ENCODE results near the gene CAPNS1.

Gene CAPNS1

DNA sequence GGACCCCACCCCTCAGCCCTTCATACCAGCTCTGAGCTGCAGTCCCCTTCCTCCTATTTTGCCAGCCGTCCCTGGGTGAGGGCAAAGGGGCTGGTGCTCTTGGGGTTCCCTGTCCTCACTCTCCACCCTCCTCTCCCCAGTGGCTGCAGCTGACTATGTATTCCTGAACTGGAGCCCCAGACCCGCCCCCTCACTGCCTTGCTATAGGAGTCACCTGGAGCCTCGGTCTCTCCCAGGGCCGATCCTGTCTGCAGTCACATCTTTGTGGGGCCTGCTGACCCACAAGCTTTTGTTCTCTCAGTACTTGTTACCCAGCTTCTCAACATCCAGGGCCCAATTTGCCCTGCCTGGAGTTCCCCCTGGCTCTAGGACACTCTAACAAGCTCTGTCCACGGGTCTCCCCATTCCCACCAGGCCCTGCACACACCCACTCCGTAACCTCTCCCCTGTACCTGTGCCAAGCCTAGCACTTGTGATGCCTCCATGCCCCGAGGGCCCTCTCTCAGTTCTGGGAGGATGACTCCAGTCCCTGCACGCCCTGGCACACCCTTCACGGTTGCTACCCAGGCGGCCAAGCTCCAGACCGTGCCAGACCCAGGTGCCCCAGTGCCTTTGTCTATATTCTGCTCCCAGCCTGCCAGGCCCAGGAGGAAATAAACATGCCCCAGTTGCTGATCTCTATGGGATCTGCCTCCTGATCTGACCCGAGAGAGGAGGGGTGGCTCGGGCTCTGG is 10.0 kb downstream of the CAPNS1 start:
- no peak for DNase-seq (ENCODE audit: low spot score)
- TF ChIP-seq CTCF (IDR thresholded peaks at IDR 0.05; ENCODE audit: extremely low read depth, insufficient read depth, missing control alignments) = no peak
- in situ Hi-C loops (cut with MboI; ENCODE audit: low pct_unique_long_range_greater_than_20kb, low sequenced_read_pairs, unreplicated experiment) = no loop called here

- DNase-seq (ENCODE audit: low spot score) = no peak
These were observed 10.7 kb downstream of the CAPNS1 start for GRCh38 chr19:36150586-36150985.

DNA sequence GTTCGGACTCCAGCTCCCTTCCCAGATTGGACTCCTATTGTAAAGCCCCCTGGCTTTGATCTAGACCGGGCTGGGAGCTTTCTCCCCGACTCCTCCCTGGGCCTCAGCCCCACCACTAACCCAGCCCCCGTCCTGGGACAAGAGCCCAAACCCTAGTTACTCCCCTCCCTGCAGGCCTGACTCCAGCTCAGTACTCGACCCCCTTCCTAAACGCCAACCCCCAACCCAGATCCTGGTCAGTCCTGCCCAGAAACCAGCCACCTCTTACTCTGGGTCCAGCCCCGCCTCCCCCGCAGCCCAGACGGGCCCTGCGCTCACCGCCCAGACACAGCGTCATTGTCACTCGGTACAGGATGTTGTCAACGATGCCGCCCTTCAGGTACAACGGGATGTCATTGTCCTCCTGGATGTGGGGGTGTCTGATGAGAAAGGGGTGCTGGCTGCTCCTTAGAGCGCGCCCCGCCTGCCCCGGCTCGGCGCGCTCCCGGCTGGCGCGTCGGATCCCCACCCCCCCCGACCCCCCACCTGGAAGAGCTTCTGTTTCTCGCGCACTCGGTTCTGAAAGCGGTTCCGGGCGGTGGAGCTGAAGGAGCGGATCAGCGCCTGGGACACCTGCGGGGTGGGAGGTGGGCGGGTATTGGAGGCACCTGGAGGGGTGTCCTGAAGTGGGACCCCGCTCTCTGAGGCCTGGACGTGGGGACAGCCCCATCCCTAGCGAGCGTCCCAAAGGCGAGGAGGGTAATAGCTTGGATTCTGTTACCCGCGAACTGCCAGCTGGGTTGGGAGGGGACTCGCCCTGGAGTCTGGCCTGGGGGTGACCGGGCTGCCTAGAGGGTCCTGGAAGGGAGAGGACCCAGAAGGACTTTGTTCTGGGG is 11.5 kb downstream of the CAPNS1 start:
- no peak for TF ChIP-seq CTCF (IDR thresholded peaks at IDR 0.05; ENCODE audit: extremely low read depth, insufficient read depth, missing control alignments)
- DNase-seq (ENCODE audit: low spot score) = peak; percentile 23
- in situ Hi-C loops (cut with MboI; ENCODE audit: low pct_unique_long_range_greater_than_20kb, low sequenced_read_pairs, unreplicated experiment) = no loop called here

More at GRCh38 chr19:36150586-36150985, 10.7 kb downstream of the CAPNS1 start:
- TF ChIP-seq CTCF (IDR thresholded peaks at IDR 0.05; ENCODE audit: extremely low read depth, insufficient read depth, missing control alignments) = no peak
- in situ Hi-C loops (cut with MboI; ENCODE audit: low pct_unique_long_range_greater_than_20kb, low sequenced_read_pairs, unreplicated experiment) = no loop called here

DNA sequence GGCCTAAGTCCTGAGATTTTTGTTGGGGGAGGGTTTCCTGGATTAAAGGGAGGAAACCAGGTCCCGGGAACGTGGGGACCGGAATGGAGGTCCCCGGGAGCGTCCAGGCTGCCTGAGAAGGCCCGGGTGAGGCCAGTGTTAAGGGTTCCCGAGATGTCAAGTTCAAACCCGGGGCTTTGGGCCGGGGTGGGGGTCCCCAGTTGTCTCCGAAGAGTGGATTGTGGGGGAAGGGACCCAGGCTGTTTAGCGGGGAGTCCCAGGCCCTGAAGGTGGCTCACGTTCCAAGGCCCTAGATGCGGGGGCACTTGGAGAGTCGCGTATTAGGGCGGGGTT is 12.1 kb downstream of the CAPNS1 start:
- DNase-seq (ENCODE audit: low spot score) = peak; percentile 39
- in situ Hi-C loops (cut with MboI; ENCODE audit: low pct_unique_long_range_greater_than_20kb, low sequenced_read_pairs, unreplicated experiment) = no loop called here
- TF ChIP-seq CTCF (IDR thresholded peaks at IDR 0.05; ENCODE audit: extremely low read depth, insufficient read depth, missing control alignments) = no peak

DNA sequence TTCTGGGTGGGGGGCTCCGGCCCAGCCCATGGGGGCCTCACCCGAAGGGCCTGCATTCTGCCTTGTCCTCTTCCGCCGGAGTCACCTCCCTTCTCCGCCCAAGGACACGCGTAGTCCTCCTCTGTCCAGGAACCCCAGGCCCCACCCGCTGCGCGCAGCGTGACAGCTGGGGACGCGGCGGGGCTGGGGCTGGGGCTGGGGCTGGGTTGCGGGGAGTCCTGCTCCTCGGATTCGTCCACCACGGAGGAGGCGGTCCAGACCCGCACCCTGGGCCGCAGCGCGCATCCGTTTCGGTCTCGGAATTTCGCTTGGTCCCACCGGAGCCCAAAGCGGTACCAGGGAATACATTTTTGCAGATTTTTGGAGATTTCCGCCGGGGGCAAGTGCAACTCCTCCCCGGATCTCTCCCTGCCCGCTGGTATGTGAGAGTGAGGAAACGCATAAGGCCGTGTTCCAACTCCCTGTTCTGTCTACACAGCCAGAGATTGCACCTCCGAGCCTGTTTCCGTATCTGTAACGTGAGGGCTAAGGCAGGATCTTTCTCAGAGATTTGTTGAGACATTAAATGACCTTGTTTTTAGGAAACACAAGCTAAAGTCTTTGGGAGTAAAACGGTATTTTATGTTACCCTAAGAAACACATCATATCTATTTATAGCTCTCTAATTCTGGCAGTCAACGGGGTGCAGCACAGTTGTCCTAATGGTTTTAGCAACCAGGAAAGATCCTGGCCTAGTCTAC is 12.7 kb downstream of the CAPNS1 start, which contains the start of gene COX7A1:
TSS of gene COX7A1 (minus strand) at position 96 of the 740 bp plus-strand sequence. CDS start at position 56, 40 bp downstream.
- no peak for DNase-seq (ENCODE audit: low spot score)
- in situ Hi-C loops (cut with MboI; ENCODE audit: low pct_unique_long_range_greater_than_20kb, low sequenced_read_pairs, unreplicated experiment) = no loop called here

More for the DNA sequence above, 12.7 kb downstream of the CAPNS1 start, which contains the start of gene COX7A1:
- TF ChIP-seq CTCF (IDR thresholded peaks at IDR 0.05; ENCODE audit: extremely low read depth, insufficient read depth, missing control alignments) = no peak
